DOHH2 (cell line): ENCODE measurements around the gene CD2BP2.

ENCODE experiments used
- CTCF ChIP-seq: fragments of 200-600 bp; sonication (generic); IDR thresholded peaks from one replicate; pipeline ENCODE4 v1.5.1; 2014; ENCODE audit warnings: antibody characterized with exemption, mild to moderate bottlenecking, low read depth, low read length; ENCODE audit not compliant: poor library complexity, severe bottlenecking
- EZH2phosphoT487 ChIP-seq: fragments of 200-600 bp; sonication (generic); IDR thresholded peaks from 2 replicates; pipeline ENCODE4 v1.6.1; 2017; ENCODE audit warnings: borderline replicate concordance, mild to moderate bottlenecking, antibody characterized with exemption, low read length, moderate library complexity, mixed read lengths

DNA sequence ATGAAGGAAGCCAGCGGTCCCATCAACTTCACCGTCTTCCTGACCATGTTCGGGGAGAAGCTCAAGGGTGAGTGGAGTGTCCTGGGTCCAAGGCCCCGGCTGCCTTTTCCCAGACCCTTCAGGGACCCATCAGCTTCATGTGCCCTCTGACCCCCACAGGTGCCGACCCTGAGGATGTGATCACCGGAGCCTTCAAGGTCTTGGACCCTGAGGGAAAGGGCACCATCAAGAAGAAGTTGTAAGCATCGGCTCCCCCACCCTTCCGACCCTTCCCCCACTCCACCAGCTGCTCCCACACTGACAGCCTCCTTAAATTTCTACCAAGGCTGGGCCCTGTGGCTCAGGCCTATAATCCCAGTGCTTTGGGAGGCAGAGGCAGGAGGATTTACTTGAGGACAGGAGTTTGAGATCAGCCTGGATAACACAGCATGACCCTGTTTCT is 21.4 kb upstream of the CD2BP2 start:
- no peak for TF ChIP-seq CTCF
- TF ChIP-seq EZH2phosphoT487: no peak
